ENCODE results near the gene UBE2L6.

DNA sequence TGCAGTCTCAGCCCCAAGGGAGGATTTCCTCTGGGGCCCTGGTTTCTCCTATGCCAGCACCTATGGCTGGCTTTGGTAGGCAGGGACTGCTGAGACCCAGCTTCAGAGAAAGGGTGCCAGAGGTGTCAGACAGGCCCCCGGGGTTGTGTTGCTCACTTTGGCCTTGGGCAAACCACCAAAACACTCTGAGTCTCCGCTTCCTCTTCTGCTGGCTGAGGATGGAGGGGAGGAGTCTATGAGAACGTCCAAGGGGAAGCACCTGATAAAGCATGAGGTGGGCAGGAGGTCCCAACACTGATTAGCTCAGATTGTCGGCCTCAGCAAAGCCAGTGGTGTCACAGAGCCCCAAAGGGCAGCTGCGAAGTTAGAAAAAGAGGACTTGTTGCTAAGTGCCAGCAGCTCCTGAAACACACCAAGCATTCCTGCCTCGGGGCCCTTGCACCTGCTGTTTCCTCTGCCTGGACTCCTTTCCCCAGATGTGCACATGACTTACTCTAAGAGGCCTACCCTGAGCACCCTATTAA lies 19.6 kb downstream of the UBE2L6 start:
- TF ChIP-seq, protein P1, sequence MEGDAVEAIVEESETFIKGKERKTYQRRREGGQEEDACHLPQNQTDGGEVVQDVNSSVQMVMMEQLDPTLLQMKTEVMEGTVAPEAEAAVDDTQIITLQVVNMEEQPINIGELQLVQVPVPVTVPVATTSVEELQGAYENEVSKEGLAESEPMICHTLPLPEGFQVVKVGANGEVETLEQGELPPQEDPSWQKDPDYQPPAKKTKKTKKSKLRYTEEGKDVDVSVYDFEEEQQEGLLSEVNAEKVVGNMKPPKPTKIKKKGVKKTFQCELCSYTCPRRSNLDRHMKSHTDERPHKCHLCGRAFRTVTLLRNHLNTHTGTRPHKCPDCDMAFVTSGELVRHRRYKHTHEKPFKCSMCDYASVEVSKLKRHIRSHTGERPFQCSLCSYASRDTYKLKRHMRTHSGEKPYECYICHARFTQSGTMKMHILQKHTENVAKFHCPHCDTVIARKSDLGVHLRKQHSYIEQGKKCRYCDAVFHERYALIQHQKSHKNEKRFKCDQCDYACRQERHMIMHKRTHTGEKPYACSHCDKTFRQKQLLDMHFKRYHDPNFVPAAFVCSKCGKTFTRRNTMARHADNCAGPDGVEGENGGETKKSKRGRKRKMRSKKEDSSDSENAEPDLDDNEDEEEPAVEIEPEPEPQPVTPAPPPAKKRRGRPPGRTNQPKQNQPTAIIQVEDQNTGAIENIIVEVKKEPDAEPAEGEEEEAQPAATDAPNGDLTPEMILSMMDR (conservative IDR thresholded peaks at IDR 0.05; ENCODE audit: low read depth, low read length) = no peak
- TF ChIP-seq EZH2 (IDR thresholded peaks at IDR 0.05; ENCODE audit: borderline replicate concordance, low read depth, low read length, poor library complexity, severe bottlenecking) = no peak
